ENCODE measurements around the gene MMS22L. TPM values are rescaled to one million over a fixed set of nuclear protein-coding genes. Genes with fewer than 3 reads are reported as not detected.

MMS22L gene
- 10 to 100 TPM; 41.3 to 50.9 TPM for total RNA-seq

- no peaks in the 10 kb centered on the region for H3K9me3 Mint-ChIP-seq
- peak; percentile 91 for DNase-seq
- H3K4me3 Mint-ChIP-seq: peak within 1 kb of the TSS; percentile 88
- peaks cover 23% of the 10 kb centered on the region for H3K4me1 Mint-ChIP-seq
- H3K27me3 Mint-ChIP-seq: no peaks in the 10 kb centered on the region
- H3K36me3 Mint-ChIP-seq: peaks cover 18% of the 10 kb centered on the region
- H3K27ac Mint-ChIP-seq: peak within 1 kb of the TSS; percentile 80
Measured at GRCh38 chr6:97282726-97283617, at the start of gene MMS22L. MMS22L (minus strand) TSS chr6:97283216; CDS start chr6:97282477, 739 bp downstream.

GRCh38 chr6:97322811-97323210 is 39.8 kb upstream of the MMS22L start:
- no peaks in the 10 kb centered on the region for H3K36me3 Mint-ChIP-seq
- no peak overlapping the region for H3K27ac Mint-ChIP-seq
- no peaks in the 10 kb centered on the region for H3K9me3 Mint-ChIP-seq
- peaks cover 4% of the 10 kb centered on the region for H3K27me3 Mint-ChIP-seq
- no peak overlapping the region for H3K4me3 Mint-ChIP-seq
- DNase-seq: no peak
- no peaks in the 10 kb centered on the region for H3K4me1 Mint-ChIP-seq

- no peaks in the 10 kb centered on the region for H3K4me1 Mint-ChIP-seq
- no peak overlapping the region for H3K4me3 Mint-ChIP-seq
- DNase-seq: no peak
- H3K36me3 Mint-ChIP-seq: no peaks in the 10 kb centered on the region
- no peaks in the 10 kb centered on the region for H3K9me3 Mint-ChIP-seq
- H3K27me3 Mint-ChIP-seq: no peaks in the 10 kb centered on the region
- no peak overlapping the region for H3K27ac Mint-ChIP-seq
Measured at GRCh38 chr6:97322226-97322625, 39.2 kb upstream of the MMS22L start.

GRCh38 chr6:97316978-97317377 is 34.0 kb upstream of the MMS22L start:
- no peaks in the 10 kb centered on the region for H3K4me1 Mint-ChIP-seq
- H3K27ac Mint-ChIP-seq: no peak overlapping the region
- no peak for DNase-seq
- no peaks in the 10 kb centered on the region for H3K9me3 Mint-ChIP-seq
- H3K4me3 Mint-ChIP-seq: no peak overlapping the region
- H3K36me3 Mint-ChIP-seq: no peaks in the 10 kb centered on the region
- no peaks in the 10 kb centered on the region for H3K27me3 Mint-ChIP-seq

- H3K27ac Mint-ChIP-seq: no peak overlapping the region
- no peaks in the 10 kb centered on the region for H3K4me1 Mint-ChIP-seq
Measured at GRCh38 chr6:97312241-97312640, 29.2 kb upstream of the MMS22L start.

GRCh38 chr6:97306544-97307320 is 23.7 kb upstream of the MMS22L start:
- Mint-ChIP-seq H3K36me3 (no peaks in the 10 kb centered on the region), H3K27me3 (peaks cover 17% of the 10 kb centered on the region), H3K27ac (no peak overlapping the region), H3K4me1 (no peaks in the 10 kb centered on the region), H3K4me3 (no peak overlapping the region), H3K9me3 (no peaks in the 10 kb centered on the region)
- no peak for DNase-seq

More at GRCh38 chr6:97312241-97312640, 29.2 kb upstream of the MMS22L start:
- Mint-ChIP-seq H3K4me3 (no peak overlapping the region), H3K27me3 (no peaks in the 10 kb centered on the region), H3K9me3 (no peaks in the 10 kb centered on the region), H3K36me3 (no peaks in the 10 kb centered on the region)
- DNase-seq: no peak

- Mint-ChIP-seq H3K27ac (no peak overlapping the region), H3K36me3 (no peaks in the 10 kb centered on the region), H3K4me3 (no peak overlapping the region), H3K9me3 (no peaks in the 10 kb centered on the region), H3K27me3 (peaks cover 17% of the 10 kb centered on the region), H3K4me1 (no peaks in the 10 kb centered on the region)
- no peak for DNase-seq
Measured at GRCh38 chr6:97305414-97306066, 22.5 kb upstream of the MMS22L start.

GRCh38 chr6:97304701-97305100 is 21.7 kb upstream of the MMS22L start:
- no peak overlapping the region for H3K27ac Mint-ChIP-seq
- H3K4me1 Mint-ChIP-seq: no peaks in the 10 kb centered on the region
- H3K36me3 Mint-ChIP-seq: no peaks in the 10 kb centered on the region

GRCh38 chr6:97294451-97294850 is 11.4 kb upstream of the MMS22L start:
- peaks cover 24% of the 10 kb centered on the region for H3K27me3 Mint-ChIP-seq
- no peak overlapping the region for H3K4me3 Mint-ChIP-seq
- peaks cover 2% of the 10 kb centered on the region for H3K36me3 Mint-ChIP-seq
- no peaks in the 10 kb centered on the region for H3K4me1 Mint-ChIP-seq
- no peak overlapping the region for H3K27ac Mint-ChIP-seq
- H3K9me3 Mint-ChIP-seq: no peaks in the 10 kb centered on the region
- DNase-seq: no peak

More at GRCh38 chr6:97304701-97305100, 21.7 kb upstream of the MMS22L start:
- H3K9me3 Mint-ChIP-seq: no peaks in the 10 kb centered on the region
- no peak overlapping the region for H3K4me3 Mint-ChIP-seq
- peaks cover 21% of the 10 kb centered on the region for H3K27me3 Mint-ChIP-seq
- no peak for DNase-seq

- H3K9me3 Mint-ChIP-seq: no peaks in the 10 kb centered on the region
- no peak overlapping the region for H3K4me3 Mint-ChIP-seq
- peaks cover 2% of the 10 kb centered on the region for H3K36me3 Mint-ChIP-seq
- H3K27me3 Mint-ChIP-seq: peaks cover 24% of the 10 kb centered on the region
- H3K4me1 Mint-ChIP-seq: no peaks in the 10 kb centered on the region
- no peak for DNase-seq
- no peak overlapping the region for H3K27ac Mint-ChIP-seq
Measured at GRCh38 chr6:97293198-97293696, 10.2 kb upstream of the MMS22L start.

- H3K27ac Mint-ChIP-seq: no peak overlapping the region
- peaks cover 2% of the 10 kb centered on the region for H3K36me3 Mint-ChIP-seq
- no peaks in the 10 kb centered on the region for H3K9me3 Mint-ChIP-seq
- no peaks in the 10 kb centered on the region for H3K4me1 Mint-ChIP-seq
- no peak overlapping the region for H3K4me3 Mint-ChIP-seq
- peaks cover 24% of the 10 kb centered on the region for H3K27me3 Mint-ChIP-seq
- DNase-seq: no peak
Measured at GRCh38 chr6:97292671-97293070, 9.7 kb upstream of the MMS22L start.

- Mint-ChIP-seq H3K27me3 (peaks cover 24% of the 10 kb centered on the region), H3K36me3 (peaks cover 2% of the 10 kb centered on the region), H3K4me1 (no peaks in the 10 kb centered on the region), H3K27ac (no peak overlapping the region), H3K4me3 (no peak overlapping the region), H3K9me3 (no peaks in the 10 kb centered on the region)
- DNase-seq: no peak
Measured at GRCh38 chr6:97291896-97292295, 8.9 kb upstream of the MMS22L start.

- no peak for DNase-seq
- no peaks in the 10 kb centered on the region for H3K9me3 Mint-ChIP-seq
- H3K4me3 Mint-ChIP-seq: no peak overlapping the region
- H3K4me1 Mint-ChIP-seq: no peaks in the 10 kb centered on the region
- peaks cover 2% of the 10 kb centered on the region for H3K36me3 Mint-ChIP-seq
- H3K27ac Mint-ChIP-seq: no peak overlapping the region
- peaks cover 10% of the 10 kb centered on the region for H3K27me3 Mint-ChIP-seq
Measured at GRCh38 chr6:97289332-97289731, 6.3 kb upstream of the MMS22L start.

GRCh38 chr6:97288188-97288587 is 5.2 kb upstream of the MMS22L start:
- H3K9me3 Mint-ChIP-seq: no peaks in the 10 kb centered on the region
- H3K4me3 Mint-ChIP-seq: no peak overlapping the region
- DNase-seq: no peak
- no peak overlapping the region for H3K27ac Mint-ChIP-seq
- H3K27me3 Mint-ChIP-seq: no peaks in the 10 kb centered on the region
- H3K4me1 Mint-ChIP-seq: peaks cover 4% of the 10 kb centered on the region
- H3K36me3 Mint-ChIP-seq: no peaks in the 10 kb centered on the region

- Mint-ChIP-seq H3K4me1 (peaks cover 27% of the 10 kb centered on the region), H3K27ac (peak overlapping the region; percentile 80), H3K27me3 (no peaks in the 10 kb centered on the region), H3K9me3 (no peaks in the 10 kb centered on the region), H3K4me3 (peak overlapping the region; percentile 88), H3K36me3 (peaks cover 24% of the 10 kb centered on the region)
- DNase-seq: no peak
Measured at GRCh38 chr6:97282238-97282725, 734 bp downstream of the MMS22L start.

Data from activated naive CD8-positive, alpha-beta T cell treated with anti-CD3 and anti-CD28 coated beads for 36 hours (primary cell).